SKM-1 treated with dmso at 0.1 percent for 144 hours (cell line): Measurements from ENCODE around the gene SLC39A9.
"Not testable (repeated sequence)": the region's sequence is repeated elsewhere in the genome, so short reads cannot be mapped to it uniquely, and the experiment has no call there.

Experiments used
- DNase-seq: peaks from one replicate; lab custom pipeline; 2025; ENCODE audit not compliant: unreplicated experiment; lab: John Stamatoyannopoulos, UW

Gene SLC39A9

DNA sequence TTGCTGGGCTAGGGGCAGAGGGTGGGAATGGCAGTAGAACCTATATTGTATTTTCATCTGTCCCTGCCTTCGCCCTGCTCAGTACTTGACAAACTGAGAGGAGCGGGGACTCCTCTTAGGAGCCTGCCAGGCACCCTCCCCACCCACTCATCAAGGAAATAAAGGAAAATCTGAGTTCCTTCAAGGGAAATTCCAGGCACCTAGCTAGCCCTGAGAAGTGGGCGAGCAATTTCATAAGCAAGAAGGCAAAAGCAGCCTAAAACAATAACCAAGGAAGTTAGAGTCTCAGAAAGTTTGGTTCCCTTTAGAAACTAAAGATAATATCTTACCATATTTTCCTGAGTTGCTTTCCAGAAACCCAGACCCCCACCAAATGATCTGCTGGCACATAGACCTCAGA is 75.5 kb downstream of the SLC39A9 start:
- no peak for DNase-seq

DNA sequence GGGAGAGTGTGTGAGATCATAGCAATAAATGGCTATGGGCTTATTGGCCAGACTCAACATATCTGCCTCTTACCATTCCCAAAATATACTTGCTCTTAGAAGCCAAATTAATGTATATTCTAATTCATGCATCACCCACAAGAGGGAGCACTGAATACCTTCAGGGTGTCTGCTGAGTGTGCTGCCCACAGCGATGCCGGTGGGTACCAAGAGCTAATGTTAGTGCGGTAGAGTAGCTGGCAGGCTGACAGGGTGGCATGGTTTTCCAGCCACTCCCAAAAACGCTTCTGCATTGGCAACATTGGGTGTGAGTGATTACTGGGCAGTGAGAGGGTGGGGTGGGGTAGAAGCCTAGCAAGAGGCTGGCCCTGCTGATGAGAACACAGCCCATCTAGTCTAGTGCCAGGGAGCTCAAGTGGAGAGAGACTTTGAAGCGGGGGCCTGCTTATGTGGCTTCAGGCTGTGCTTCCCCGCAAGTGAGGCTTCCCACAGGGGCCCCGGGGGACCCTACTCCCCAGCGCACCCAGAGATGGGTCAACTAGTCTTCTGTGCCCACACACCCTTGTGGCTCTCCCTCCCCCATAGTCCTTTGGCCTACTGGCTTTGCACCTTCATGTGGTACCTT is 76.8 kb downstream of the SLC39A9 start:
- DNase-seq = peak; percentile 1

DNA sequence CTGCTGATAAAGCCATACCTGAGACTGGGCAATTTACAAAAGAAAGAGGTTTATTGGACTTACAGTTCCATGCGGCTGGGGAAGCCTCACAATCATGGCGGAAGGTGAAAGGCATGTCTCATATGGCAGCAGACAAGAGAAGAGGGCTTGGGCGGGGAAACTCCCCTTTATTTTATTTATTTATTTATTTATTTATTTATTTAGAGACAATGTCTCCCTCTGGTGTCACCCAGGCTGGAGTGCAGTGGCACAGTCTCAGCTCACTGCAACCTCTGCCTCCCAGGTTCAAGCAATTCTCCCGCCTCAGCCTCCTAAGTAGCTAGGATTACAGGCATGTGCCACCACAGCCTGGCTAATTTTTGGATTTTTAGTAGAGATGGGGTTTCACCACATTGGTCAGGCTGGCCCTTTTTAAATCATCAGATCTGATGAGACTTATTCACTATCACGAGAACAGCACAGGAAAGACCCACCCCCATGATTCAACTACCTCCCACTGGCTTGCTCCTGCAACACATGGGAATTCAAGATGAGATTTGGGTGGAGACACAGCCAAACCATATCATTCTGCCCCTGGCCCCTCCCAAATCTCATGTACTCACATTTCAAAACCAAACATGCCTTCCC is 78.4 kb downstream of the SLC39A9 start:
- not testable (repeated sequence) for DNase-seq

DNA sequence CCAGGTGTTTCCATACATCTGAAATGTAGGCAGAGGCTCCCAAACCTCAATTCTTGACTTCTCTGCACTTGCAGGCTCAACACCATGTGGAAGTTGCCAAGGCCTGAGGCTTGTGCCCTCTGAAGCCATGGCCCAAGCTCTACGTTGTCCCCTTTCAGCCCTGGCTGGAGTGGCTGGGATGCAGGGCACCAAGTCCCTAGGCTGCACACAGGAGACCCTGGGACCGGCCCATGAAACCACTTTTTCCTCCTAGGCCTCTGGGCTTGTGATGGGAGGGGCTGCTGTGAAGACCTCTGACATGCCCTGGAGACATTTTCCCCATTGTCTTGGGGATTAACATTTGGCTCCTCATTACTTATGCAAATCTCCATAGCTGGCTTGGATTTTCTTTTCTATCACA is 79.6 kb downstream of the SLC39A9 start:
- DNase-seq = not testable (repeated sequence)

DNA sequence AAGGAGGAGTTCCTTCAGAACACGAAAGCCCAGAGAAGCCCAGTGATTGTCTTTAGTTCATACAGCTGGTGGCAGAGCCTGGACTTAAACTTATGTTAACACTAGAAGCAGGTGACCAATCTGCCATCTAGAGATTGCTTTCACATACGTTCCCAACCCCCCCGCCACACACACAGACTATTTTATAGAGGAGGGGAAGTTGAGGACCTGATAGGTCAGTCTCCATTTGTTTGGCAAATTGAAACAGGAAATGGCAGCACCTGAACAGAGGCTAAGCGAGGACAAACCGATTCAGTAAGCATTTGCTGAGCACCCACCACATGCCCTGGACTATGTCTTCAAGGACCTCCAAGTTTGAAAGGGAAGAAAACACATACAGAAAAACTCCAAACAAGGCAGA is 81.2 kb downstream of the SLC39A9 start:
- no peak for DNase-seq

DNA sequence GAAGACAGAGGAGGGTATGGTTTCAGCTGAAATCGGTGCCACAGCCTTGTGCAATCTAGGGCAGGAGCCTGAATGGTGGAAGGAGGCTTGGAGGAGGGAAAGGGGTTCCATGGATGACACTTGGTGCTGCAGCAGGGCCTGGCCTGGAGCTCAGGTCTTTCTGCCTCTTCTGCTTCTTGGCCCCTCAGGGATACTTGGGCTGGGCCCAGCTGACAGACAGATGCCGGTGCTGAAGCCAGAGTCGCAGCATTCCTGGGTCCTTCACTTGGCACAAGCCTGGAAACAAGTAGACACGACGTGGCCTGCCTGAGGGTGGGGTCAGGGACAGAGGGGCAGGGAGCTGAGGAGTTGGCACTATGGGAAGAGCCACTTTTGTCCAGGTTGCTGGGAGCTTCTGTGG is 81.6 kb downstream of the SLC39A9 start:
- DNase-seq = no peak

DNA sequence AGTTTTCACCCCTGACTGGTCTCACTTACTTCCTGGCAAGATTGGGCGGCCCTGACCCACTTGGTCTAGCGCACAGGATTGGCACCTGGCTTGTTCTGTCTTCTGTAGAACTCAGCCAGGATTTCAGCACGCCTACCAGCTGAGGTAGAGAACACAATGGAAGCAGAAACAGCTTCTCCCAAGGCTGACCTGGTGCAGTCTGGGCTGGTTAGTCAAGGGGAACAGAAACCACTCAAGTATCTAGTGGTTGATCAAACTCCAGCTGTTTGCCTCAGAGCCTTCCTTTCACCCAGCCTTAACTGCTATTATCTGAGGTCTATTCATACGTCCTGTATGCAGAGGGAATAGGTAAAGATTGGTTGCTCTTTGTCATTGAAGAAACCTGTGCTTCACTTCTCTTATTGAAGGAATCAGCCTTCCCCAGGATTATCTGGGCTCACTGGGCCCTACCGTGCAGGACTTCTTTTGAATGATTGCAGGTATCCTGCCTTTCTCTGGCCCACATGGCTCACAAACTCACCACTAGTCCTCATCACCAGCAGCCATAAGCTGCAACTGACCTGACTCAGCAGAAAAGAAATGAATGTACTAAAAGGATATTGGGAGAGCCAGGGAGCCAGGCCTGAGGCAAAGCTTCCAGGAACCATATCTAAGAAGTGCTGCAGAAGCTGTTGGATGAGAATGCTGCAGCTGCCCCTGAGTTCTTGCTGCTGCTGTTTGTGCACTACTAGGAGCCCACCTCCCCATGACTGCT is 83.5 kb downstream of the SLC39A9 start:
- DNase-seq = no peak

DNA sequence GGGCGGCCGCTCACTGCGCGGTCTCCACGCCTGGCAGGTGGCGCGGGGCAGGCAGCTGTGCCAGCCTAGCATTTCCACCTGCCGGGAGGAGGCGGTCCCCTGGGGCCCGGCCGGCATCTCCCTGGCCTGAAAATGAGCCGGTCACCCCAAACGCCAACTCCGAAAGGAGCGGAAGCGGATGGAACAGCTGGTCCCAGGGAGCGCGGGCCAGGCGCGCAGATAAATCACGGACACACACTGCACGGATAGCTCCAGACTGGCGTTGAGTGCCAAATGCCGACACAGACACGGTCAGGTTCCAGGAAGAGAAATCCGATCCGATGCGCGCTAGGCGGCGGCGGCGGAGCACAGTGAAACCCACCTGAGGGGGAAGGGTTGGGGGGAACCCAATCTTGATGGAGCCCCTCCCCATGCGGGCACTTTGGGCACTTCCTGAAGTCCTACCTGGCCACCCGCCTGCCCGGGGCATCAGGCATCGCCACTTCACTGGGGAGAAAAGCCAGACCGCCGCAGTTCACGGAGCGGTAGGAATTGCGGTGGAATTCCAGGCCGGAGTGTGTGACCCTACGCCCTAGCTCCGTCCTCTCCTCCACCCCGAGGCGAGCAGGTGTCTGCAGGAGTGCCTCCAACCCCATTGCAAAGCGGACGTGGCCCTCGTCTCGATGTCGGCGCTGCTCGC is 85.4 kb downstream of the SLC39A9 start:
- no peak for DNase-seq

DNA sequence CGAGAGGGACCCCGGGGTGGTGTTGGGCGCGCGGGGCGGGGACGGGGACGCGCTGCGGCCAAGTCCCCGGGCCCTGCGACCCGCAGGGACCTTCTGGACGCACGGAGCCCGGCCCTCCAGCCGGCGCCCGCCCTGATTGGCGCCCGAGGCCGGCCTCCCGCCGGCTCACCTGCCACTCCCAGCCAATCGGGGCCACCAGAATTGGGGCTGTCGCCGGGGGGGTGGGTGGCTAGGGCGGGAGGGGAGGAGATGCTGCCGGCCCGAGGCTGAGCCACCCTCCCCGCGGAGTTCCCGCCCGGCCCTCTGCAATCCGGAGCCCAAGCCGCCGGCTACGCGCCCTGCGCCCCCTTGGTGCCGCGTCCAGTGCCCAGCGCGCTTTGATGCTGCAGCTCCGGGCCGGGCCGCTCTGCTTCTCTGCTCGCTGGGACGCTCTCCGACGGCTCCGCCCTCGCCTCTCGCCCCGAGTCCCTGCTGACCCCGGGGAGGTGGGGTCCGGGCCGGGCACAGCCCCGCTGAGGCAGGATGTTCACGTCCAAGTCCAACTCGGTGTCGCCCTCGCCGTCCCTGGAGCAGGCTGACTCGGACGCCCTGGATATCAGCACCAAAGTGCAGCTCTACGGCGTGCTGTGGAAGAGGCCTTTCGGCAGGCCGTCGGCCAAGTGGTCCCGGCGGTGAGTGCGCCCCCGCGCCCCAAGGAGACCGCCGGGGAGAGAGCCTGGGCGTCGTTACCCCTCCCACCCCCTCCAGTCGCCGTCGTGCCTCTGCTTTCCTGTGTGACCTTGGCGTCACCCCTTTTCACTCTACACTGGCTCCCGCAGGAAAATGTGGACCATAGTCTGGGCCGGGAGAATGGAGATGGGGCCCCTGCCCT is 86.2 kb downstream of the SLC39A9 start, which contains the start of gene PLEKHD1:
TSS of gene PLEKHD1 (plus strand) at position 285 of the 871 bp plus-strand sequence. CDS start at position 523, 238 bp downstream.
- DNase-seq = no peak

DNA sequence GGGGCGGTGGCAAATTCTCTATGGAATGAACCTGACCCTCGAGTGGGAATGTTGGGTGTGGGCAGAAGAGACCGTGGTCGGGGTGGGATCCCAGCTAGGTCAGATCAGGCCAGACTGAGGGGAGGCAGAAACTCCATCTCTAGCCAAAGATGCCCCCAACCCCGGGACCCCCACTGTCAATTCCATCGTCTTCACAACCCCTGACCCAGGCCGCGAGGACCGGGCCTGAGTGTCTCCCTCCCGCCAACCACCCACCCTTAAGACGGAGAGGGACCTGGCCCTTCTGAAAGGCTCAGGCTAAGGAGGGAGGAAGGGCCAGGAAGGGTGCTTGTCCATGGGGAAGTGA is 86.8 kb downstream of the SLC39A9 start:
- DNase-seq = no peak

DNA sequence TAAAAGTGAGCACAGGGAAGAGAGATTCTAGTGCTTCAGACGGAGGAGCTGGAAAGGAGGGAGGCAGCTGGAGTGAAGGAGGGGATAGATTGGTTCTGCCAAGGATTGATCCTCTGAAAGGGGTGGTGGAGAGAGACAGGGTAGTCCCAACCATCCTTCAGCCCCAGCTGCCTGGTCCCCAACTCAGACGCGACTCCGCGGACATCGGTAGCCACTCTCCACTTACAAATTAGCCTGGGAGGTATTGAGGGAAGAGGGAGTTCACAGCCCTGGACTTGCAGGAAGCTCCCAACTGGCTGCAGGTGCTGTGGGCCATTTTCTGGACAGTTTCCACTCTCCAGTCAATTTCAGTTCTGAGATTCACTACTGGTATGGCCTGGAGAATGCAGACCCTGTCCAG is 87.2 kb downstream of the SLC39A9 start:
- DNase-seq = no peak

DNA sequence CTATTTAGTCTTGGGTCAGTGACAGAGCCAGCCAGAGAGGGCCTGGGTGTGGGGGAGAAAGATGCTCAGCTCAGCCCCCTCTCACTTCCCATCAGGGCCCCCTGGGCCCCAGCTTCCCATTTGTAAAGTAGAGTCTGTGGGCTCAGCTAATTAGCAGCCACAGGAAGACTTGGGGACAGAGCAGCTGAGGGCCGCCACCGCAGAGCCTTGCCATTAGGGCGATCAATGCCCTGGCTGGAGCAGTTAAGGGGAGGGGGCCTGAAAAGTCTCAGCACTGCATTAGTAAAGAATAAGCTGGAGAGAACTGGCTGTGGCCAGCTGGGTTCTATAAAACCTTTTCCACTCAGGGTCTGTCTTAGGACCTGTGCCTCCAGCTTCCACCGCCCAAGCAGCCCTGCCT is 88.7 kb downstream of the SLC39A9 start:
- DNase-seq = no peak

DNA sequence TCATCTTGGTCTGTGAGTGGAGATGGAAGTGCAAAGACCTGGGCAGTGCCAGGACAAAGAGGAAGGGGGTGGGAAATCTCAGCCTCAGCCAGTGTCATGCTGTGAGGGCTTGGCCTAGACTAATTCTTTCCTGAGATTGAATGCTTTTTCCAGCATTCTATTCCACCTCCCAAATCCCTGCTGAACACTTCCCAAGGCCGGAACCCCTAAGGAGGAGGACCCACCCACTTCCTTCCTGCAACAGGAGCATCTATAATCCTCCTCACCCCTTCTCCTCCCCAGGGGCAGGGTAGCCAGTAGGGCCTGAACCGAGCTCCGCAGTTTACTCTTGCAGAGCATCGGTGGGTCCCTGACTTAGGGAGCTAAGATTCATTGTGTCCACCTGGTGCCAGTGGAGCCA is 89.3 kb downstream of the SLC39A9 start:
- DNase-seq = no peak

DNA sequence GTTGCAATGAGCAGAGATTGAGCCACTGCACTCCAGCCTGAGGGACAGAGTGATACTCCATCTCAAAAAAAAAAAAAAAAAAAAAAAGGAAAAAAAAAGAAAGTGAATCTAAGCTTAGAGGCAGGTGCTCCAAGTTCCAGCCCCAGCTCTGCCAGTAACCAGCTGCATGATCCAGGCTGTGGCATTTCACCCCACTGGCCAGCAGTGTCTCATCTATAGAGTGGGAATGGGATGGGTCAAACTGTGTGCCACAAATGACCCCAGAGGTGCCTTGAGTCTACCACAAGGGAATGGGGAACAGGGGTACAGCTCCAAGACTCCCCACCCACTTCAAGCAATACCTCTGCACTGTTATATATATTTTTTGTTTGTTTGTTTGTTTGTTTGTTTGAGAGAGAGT is 91.0 kb downstream of the SLC39A9 start:
- no peak for DNase-seq

DNA sequence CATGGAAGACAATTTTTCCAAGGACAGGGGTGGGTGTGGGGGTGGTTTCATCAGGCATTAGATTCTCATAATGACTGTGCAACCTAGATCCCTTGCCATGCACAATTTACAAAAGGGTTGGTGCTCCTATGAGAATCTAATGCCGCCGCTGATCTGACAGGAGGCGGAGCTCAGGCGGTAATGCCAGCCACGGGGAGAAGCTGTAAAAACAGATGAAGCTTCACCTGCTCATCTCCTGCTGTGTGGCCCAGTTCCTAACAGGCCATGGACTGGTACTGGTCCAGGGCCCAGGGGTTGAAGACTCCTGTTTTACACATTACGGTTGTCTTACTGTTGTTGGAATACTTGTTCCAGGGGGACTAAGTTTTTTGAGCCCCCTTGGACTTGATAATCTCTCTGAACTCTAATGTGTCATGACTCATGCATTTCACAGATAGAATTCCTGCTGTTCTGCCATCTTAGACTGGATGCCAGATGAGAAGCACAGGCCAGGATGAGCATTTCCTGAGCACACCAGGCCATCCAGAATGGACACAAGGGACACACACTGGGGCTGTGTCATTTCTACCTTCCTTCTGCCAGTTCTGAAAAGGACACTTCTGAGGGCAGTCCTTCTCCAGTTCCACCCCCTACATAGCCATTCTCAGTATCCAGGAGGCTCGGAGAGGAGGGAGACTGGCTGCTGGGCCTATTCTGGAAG is 91.9 kb downstream of the SLC39A9 start:
- DNase-seq = no peak

DNA sequence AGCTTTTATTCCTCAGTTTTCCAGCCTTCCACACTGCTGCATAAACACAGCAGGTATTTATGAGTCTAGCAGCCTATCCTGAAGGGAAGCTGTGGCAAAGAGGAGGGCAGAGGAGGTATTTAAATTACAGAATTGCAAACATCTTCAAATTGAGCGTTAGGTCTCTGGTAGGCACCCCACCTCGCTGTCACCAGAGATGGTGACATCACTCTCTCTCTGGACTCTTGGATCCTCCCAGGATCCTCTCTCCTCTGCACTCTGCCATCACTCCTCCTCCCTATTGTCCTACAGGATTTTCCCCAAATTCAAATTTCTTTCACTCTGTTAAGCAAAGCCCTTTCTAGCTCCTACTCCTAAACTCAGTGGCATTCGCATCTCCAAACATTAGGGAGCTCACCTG is 92.7 kb downstream of the SLC39A9 start:
- no peak for DNase-seq

DNA sequence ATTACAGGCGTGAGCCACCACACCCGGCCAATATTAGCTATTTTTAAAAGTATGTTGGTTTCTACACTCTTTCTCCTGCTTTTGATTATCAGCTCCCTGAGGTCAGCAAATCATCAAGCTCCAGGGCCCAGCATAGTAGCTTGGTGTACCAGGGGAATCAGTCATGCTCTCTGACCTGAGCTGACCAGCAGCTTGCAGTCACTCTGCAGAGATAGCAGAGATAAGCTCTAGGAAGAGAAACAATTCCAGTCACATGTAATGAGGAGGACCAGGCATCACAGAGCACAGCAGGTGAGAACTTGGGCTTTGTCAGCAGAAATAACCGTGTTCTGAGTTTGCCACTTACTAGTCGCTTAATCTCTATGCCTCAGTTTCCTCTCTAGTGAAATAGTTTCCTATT is 94.5 kb downstream of the SLC39A9 start:
- no peak for DNase-seq

DNA sequence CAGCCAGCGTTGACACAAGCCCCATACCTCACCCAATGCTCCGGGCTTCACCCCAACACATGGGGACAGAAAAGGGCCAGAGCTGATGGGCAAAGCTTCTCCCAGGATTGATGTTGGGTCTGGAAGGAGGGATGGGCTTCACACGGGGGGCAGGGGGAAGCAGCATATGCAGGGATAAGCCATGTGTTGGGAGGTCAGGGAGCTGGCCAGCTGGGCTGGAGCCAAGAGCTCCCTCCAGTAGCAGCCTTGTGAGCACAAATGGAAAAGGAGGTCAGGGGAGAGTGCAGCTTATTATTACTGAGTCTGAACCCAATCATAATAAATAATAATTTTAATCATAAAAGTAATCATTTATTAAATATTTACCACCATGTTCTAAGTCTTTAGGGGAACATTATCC is 95.3 kb downstream of the SLC39A9 start:
- DNase-seq = no peak

DNA sequence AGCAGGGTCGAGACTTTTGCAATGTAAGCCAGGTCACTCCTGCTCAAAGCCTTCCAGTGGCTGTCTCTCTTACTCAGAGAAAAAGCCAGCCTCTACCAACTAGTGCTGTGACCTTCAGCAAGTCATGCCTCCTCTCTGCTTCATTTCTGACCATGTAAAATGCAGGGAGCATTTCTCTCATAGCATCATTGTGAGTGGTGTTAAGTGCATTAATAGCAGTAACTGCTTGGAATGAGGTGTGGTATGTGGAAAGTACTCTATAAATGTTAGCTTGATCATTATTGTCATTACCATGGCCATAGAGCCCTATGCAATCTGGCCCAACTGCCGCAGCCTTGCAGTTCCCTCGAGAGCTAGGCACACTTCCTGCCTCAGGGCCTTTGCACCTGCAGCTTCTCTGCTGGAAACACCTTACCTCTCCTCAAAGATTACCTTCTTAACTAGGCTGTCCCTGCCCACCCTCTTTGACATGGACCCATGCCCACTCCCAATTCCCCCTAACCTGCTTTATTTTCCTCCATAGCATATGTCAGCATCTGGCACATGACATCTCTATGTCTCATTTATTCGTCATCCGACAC is 96.9 kb downstream of the SLC39A9 start:
- no peak for DNase-seq

DNA sequence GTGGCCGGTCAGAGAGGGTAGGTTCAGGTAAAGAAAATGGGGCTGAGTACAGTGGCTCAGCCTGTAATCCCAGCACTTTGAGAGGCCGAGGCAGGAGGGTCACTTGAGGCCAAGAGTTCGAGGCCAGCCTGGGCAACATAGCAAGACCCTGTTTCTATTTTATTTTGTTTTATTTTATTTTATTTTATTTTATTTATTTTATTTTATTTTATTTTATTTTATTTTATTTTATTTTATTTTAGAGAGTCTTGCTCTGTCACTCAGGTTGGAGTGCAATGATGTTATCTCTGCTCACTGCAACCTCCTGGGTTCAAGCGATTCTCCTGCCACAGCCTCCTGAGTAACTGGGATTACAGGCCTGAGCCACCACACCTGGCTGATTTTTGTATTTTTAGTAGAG is 99.4 kb downstream of the SLC39A9 start:
- not testable (repeated sequence) for DNase-seq
